K562 (cell line): ENCODE results near the gene DEDD. TPM values are rescaled to one million over a fixed set of nuclear protein-coding genes. Genes with fewer than 3 reads are reported as not detected.
A peak's percentile ranks its signal among the peaks of the same experiment; 100 is the strongest.

Experiments used
- CBFA2T3 ChIP-seq: fragments of 450-650 bp; IDR thresholded peaks from 2 replicates; pipeline ENCODE4 v1.6.1; 2017
- CREB1 ChIP-seq, 2 experiments: sonication (generic) in 1 of 2; formaldehyde crosslinking in 1 of 2; IDR thresholded peaks; 2 replicates each; pipeline versions ENCODE4 v1.6.1 to v1.8.0; 2012 to 2022; ENCODE audit warnings: inconsistent platforms in 1 of 2, mild to moderate bottlenecking in 1 of 2, missing genetic modification reagents in 1 of 2, moderate library complexity in 1 of 2
- HNRNPH1 ChIP-seq: fragments of 200-400 bp; formaldehyde crosslinking; optimal IDR thresholded peaks from 2 replicates; pipeline ENCODE3; 2017; ENCODE audit warnings: low read depth, mild to moderate bottlenecking, low read length, moderate library complexity
- MEF2A ChIP-seq: IDR thresholded peaks from 2 replicates; pipeline ENCODE4 v1.6.1; 2011; ENCODE audit warnings: low read depth, mild to moderate bottlenecking, low read length, moderate library complexity; ENCODE audit not compliant: control insufficient read depth
- MYNN ChIP-seq, 2 experiments: sonication (generic); formaldehyde crosslinking in 1 of 2; IDR thresholded peaks; 2 replicates each; pipeline versions ENCODE4 v1.5.0 to v1.6.1; 2016 to 2020; ENCODE audit warnings: antibody characterized with exemption in 1 of 2, missing genetic modification reagents in 1 of 2
- PHTF2 ChIP-seq: fragments of 250-450 bp; sonication (Bioruptor Pico); IDR thresholded peaks from 2 replicates; pipeline ENCODE4 v1.5.0; 2021; ENCODE audit warnings: mild to moderate bottlenecking
- RFX5 ChIP-seq: IDR thresholded peaks from 2 replicates; pipeline ENCODE4 v1.6.1; 2011; ENCODE audit warnings: low read depth, mild to moderate bottlenecking, improper control_type of control experiment, low read length
- SAFB ChIP-seq: fragments of 200-400 bp; formaldehyde crosslinking; IDR thresholded peaks from 2 replicates; pipeline ENCODE4 v1.6.1; 2017; ENCODE audit warnings: low read depth, low read length, borderline replicate concordance
- TCF7L2 ChIP-seq: fragments of 150-350 bp; IDR thresholded peaks from 2 replicates; pipeline ENCODE4 v1.6.1; 2016; ENCODE audit warnings: low read depth, mild to moderate bottlenecking, low read length, moderate library complexity
- TRIM24 ChIP-seq, 2 experiments: fragments of 450-650 bp; IDR thresholded peaks; 2 replicates each; pipeline ENCODE4 v1.6.1; 2016
- ZBTB17 ChIP-seq: fragments of 450-650 bp; formaldehyde crosslinking; IDR thresholded peaks from 2 replicates; pipeline ENCODE4 v1.4.0; 2020; ENCODE audit warnings: mild to moderate bottlenecking
- polyA plus RNA-seq, 8 experiments: library from polyadenylated mRNA; depleted of rRNA in 4 of 8; stranded (reverse) in 5 of 8; unstranded in 3 of 8; fragments of >200 nt; fragmentation: Nextera tagmentation in 2 of 8; fragmentation: Illumina TruSeq in 1 of 8; extraction: Ambion mirVana in 2 of 8; extraction: Trizol in 1 of 8; gene quantifications; 2 replicates each; pipeline versions ENCODE4 v1.2.1 to v1.2.3, GENCODE V29; 2011 to 2014; ENCODE audit warnings: inconsistent platforms in 1 of 8, missing spikeins in 1 of 8
- total RNA-seq, 7 experiments: library from RNA; depleted of rRNA in 6 of 7; stranded (reverse); fragments of >200 nt in 6 of 7; fragmentation: Illumina TruSeq in 2 of 7; extraction: Trizol in 2 of 7; gene quantifications; 2 replicates each; pipeline versions ENCODE4 v1.2.1 to v1.2.3, GENCODE V29; 2011 to 2021; ENCODE audit warnings: low replicate concordance in 1 of 7
- TF ChIP-seq, protein P1 (sequence below), 2 experiments: fragments of 450-650 bp; formaldehyde crosslinking in 1 of 2; IDR thresholded peaks; 2 replicates each; pipeline versions ENCODE4 v1.4.0 to v1.6.1; 2014 to 2020; ENCODE audit warnings: mild to moderate bottlenecking in 2 of 2, borderline replicate concordance in 1 of 2, low read depth in 1 of 2
- TF ChIP-seq, protein P2 (sequence below), 2 experiments: fragments of 150-350 bp in 1 of 2; IDR thresholded peaks; 2 replicates each; pipeline ENCODE4 v1.6.1; 2012 to 2016; ENCODE audit warnings: low read depth in 2 of 2, low read length in 2 of 2, mild to moderate bottlenecking in 1 of 2, moderate library complexity in 1 of 2

The DEDD gene
- total and polyA plus RNA-seq, 9 of the 15 experiments (the other 6 are each of a cell fraction or from before 2014, with no cell fraction given) = 11.6 to 41.0 (median 16.8) TPM

DNA sequence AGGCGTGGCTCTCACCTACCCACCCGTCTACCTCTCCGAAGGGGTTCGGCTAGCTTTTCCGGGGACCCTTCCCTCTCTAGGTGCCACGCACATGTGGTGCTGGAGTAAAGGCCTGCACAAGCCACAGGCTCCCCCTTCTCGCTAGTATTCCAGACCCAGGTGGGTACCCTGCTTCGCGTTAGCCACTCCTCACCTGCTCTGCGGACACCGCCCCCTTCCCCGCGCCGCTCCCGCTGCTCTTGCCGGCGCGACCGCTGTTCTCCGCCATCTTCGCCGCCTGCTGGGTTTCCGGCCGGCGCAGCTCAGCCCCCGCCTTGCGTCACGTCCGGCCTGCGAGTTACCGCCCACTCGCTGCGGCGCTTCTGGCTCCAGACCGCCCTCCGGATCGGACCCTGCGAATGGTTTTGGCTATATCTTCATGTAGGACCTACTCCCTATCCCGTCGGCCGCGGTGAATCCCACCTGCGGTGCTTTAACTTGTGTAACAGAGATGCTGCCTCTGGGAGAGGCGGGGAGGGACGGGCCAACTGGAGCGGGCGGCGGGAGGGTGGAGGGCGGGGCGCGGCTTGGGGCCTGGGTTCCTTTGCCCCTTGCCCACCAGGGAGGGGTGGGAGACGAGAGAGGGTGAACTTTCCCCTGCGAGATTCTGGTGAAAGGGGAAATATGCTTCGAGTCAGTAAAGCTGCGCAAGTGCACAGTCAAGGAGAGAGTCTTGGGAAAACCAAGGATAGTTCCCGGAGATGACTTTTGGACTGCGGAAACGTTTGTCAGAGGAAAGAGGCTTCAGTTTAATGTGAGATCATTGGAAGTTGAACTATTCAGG is 14.5 kb downstream of the DEDD start, which contains the start of the genes NIT1 and PFDN2 (continued):
- TF ChIP-seq MYNN (IDR thresholded peaks at IDR 0.05) (no peak), MYNN (CRISPR knock-in tag; IDR thresholded peaks at IDR 0.05) (no peak), CREB1 (IDR thresholded peaks at IDR 0.05) (peak; percentile 91), CREB1 (CRISPR knock-in tag; IDR thresholded peaks at IDR 0.05) (peak; percentile 94), TCF7L2 (no peak), SAFB (no peak), PHTF2 (CRISPR knock-in tag) (no peak), ZBTB17 (peak; percentile 74), CBFA2T3 (no peak), HNRNPH1 (no peak), RFX5 (no peak), TRIM24 (IDR thresholded peaks at IDR 0.05) (no peak), MEF2A (no peak)
- TF ChIP-seq, protein P1, sequence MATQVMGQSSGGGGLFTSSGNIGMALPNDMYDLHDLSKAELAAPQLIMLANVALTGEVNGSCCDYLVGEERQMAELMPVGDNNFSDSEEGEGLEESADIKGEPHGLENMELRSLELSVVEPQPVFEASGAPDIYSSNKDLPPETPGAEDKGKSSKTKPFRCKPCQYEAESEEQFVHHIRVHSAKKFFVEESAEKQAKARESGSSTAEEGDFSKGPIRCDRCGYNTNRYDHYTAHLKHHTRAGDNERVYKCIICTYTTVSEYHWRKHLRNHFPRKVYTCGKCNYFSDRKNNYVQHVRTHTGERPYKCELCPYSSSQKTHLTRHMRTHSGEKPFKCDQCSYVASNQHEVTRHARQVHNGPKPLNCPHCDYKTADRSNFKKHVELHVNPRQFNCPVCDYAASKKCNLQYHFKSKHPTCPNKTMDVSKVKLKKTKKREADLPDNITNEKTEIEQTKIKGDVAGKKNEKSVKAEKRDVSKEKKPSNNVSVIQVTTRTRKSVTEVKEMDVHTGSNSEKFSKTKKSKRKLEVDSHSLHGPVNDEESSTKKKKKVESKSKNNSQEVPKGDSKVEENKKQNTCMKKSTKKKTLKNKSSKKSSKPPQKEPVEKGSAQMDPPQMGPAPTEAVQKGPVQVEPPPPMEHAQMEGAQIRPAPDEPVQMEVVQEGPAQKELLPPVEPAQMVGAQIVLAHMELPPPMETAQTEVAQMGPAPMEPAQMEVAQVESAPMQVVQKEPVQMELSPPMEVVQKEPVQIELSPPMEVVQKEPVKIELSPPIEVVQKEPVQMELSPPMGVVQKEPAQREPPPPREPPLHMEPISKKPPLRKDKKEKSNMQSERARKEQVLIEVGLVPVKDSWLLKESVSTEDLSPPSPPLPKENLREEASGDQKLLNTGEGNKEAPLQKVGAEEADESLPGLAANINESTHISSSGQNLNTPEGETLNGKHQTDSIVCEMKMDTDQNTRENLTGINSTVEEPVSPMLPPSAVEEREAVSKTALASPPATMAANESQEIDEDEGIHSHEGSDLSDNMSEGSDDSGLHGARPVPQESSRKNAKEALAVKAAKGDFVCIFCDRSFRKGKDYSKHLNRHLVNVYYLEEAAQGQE (IDR thresholded peaks at IDR 0.05; ENCODE audit: borderline replicate concordance) = no peak
- TF ChIP-seq, protein P1 (CRISPR knock-in tag; IDR thresholded peaks at IDR 0.05; ENCODE audit: low read depth) = 0 out of 2 replicates have a peak, but pooled peaks have one; percentile 67
- TF ChIP-seq, protein P2, sequence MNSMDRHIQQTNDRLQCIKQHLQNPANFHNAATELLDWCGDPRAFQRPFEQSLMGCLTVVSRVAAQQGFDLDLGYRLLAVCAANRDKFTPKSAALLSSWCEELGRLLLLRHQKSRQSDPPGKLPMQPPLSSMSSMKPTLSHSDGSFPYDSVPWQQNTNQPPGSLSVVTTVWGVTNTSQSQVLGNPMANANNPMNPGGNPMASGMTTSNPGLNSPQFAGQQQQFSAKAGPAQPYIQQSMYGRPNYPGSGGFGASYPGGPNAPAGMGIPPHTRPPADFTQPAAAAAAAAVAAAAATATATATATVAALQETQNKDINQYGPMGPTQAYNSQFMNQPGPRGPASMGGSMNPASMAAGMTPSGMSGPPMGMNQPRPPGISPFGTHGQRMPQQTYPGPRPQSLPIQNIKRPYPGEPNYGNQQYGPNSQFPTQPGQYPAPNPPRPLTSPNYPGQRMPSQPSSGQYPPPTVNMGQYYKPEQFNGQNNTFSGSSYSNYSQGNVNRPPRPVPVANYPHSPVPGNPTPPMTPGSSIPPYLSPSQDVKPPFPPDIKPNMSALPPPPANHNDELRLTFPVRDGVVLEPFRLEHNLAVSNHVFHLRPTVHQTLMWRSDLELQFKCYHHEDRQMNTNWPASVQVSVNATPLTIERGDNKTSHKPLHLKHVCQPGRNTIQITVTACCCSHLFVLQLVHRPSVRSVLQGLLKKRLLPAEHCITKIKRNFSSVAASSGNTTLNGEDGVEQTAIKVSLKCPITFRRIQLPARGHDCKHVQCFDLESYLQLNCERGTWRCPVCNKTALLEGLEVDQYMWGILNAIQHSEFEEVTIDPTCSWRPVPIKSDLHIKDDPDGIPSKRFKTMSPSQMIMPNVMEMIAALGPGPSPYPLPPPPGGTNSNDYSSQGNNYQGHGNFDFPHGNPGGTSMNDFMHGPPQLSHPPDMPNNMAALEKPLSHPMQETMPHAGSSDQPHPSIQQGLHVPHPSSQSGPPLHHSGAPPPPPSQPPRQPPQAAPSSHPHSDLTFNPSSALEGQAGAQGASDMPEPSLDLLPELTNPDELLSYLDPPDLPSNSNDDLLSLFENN (IDR thresholded peaks at IDR 0.05; ENCODE audit: low read depth in 2 of 2, low read length in 2 of 2) = no peak
